Fibroblast of the aortic adventitia (primary cell): ENCODE data around the gene XNDC1N. TPM values are rescaled to one million over a fixed set of nuclear protein-coding genes. Genes with fewer than 3 reads are reported as not detected.

Experiments used
- DNase-seq: peaks from one replicate; pipeline ENCODE4 v3.0.0-alpha.2; 2010; ENCODE audit warnings: low read depth
- H3K4me3 ChIP-seq: 2 replicates; pipeline ENCODE4 v1.5.1; 2011; ENCODE audit warnings: low read depth, mild to moderate bottlenecking, control low read depth, low read length, moderate library complexity
- total RNA-seq: library from RNA; depleted of rRNA; stranded (reverse); fragments of >200 nt; gene quantifications from 2 replicates; pipeline ENCODE4 v1.2.3, GENCODE V29; 2012; ENCODE audit warnings: low replicate concordance
- TF ChIP-seq, protein P1 (sequence below): IDR thresholded peaks from 2 replicates; pipeline ENCODE4 v1.5.1; 2011; ENCODE audit warnings: mild to moderate bottlenecking, low read length, control low read depth, inconsistent platforms; ENCODE audit not compliant: insufficient read depth

XNDC1N gene
- total RNA-seq, 1 donor: 13.0 TPM

GRCh38 chr11:71933141-71933933 lies 4.9 kb upstream of the XNDC1N start:
- TF ChIP-seq, protein P1, sequence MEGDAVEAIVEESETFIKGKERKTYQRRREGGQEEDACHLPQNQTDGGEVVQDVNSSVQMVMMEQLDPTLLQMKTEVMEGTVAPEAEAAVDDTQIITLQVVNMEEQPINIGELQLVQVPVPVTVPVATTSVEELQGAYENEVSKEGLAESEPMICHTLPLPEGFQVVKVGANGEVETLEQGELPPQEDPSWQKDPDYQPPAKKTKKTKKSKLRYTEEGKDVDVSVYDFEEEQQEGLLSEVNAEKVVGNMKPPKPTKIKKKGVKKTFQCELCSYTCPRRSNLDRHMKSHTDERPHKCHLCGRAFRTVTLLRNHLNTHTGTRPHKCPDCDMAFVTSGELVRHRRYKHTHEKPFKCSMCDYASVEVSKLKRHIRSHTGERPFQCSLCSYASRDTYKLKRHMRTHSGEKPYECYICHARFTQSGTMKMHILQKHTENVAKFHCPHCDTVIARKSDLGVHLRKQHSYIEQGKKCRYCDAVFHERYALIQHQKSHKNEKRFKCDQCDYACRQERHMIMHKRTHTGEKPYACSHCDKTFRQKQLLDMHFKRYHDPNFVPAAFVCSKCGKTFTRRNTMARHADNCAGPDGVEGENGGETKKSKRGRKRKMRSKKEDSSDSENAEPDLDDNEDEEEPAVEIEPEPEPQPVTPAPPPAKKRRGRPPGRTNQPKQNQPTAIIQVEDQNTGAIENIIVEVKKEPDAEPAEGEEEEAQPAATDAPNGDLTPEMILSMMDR: no peak
- no peak overlapping the region for H3K4me3 ChIP-seq
- DNase-seq: no peak

DNA sequence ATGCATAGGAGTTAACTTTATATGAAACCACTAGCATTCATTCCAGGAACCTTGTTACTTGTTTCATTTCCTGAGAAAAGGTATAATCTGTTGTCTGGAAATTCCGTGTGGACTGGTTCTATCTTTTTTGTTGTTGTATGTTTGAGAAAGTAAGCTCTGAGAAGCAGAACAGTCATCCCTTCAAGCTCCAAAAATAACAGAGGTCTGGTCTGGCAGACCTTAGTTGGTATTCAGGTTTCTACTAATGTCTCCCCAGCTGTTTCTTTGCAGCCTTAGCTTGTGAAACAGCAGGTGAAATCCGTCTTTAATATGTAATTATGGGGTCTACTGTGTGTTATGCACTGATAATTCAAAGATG lies 2.8 kb upstream of the XNDC1N start:
- DNase-seq: peak; percentile 58
- TF ChIP-seq, protein P1: no peak
- H3K4me3 ChIP-seq: no peak overlapping the region

- TF ChIP-seq, protein P1: no peak
- DNase-seq: peak; percentile 70
- H3K4me3 ChIP-seq: peak overlapping the region; percentile 99
Measured at GRCh38 chr11:71930556-71931244, 2.3 kb upstream of the XNDC1N start.

- peak overlapping the region; percentile 99 for H3K4me3 ChIP-seq
- no peak for DNase-seq
- TF ChIP-seq, protein P1: no peak
Measured at GRCh38 chr11:71929491-71929890, 1.1 kb upstream of the XNDC1N start.

DNA sequence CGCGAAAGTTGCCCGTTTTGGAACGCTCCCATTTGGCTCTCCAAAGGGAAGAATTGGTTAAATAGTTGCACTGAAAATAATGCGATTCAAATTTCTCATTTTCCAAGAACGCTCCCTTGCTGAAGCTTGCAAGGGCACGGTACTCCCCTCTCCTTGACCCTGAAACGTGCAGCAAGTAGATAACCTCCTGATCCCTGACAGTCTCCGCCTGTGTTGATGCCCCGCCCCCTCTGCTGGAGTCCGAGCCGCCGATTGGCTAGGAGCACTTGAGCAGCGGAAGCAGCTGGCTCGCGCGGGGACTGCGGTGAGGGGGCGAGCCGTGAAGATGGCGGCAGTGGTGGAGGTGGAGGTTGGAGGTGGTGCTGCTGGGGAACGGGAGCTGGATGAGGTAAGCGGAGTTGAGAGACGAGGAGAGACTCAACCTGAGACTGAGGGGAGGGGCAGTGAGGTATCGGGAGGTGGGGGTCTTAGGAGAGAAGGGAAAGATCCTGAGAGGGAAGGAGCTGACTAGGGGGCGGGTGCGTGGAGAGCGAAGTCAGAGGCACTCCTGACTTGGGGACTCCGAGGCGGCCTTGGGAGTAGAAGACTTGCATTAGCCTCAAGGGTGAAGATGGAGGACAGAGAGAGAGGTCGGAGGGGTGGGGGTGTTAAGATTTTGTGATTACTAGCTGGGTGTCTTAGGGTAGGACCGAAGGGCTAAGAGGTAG lies 496 bp upstream of the XNDC1N start, which contains the start of gene RNF121:
RNF121 (plus strand) TSS at position 310 of the 707 bp plus-strand sequence; CDS start at position 326, 16 bp downstream.
- DNase-seq: peak; percentile 93
- peak within 1 kb of the TSS; percentile 99 for H3K4me3 ChIP-seq
- TF ChIP-seq, protein P1: no peak

GRCh38 chr11:71917646-71918140 lies 10.7 kb downstream of the XNDC1N start:
- no peak overlapping the region for H3K4me3 ChIP-seq
- DNase-seq: no peak
- TF ChIP-seq, protein P1: no peak
